ENCODE data around the gene PLA2G2A.
"Not testable (repeated sequence)": the region's sequence is repeated elsewhere in the genome, so short reads cannot be mapped to it uniquely, and the experiment has no call there.

Gene PLA2G2A

GRCh38 chr1:19973616-19974015 is 5.8 kb downstream of the PLA2G2A start:
- DNase-seq (ENCODE audit: low read depth): no peak

GRCh38 chr1:19971664-19972063 is 7.8 kb downstream of the PLA2G2A start:
- DNase-seq (ENCODE audit: low read depth): no peak

- no peak for DNase-seq (ENCODE audit: low read depth)
Observed at GRCh38 chr1:19969898-19970660, 9.3 kb downstream of the PLA2G2A start.

GRCh38 chr1:19967808-19968207 is 11.6 kb downstream of the PLA2G2A start:
- DNase-seq (ENCODE audit: low read depth): no peak

DNA sequence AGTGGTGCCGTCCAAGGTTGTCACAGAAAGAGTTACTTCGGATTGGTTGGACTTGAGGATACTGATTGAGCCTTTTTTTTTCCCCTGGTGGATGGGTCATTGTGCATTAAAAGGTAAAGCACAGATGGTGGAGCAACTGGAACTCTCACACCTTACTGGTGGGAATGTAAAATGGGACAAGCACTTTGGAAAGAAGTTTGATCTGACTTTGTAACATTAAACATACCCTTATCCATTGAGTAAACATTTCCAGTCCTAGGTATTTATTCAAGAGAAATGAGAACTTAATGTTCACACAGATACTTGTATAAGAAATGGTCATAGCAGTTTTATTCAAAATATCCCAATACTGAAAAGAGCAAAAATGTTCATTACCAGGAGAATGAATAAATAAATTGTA is 14.9 kb downstream of the PLA2G2A start:
- no peak for DNase-seq (ENCODE audit: low read depth)

DNA sequence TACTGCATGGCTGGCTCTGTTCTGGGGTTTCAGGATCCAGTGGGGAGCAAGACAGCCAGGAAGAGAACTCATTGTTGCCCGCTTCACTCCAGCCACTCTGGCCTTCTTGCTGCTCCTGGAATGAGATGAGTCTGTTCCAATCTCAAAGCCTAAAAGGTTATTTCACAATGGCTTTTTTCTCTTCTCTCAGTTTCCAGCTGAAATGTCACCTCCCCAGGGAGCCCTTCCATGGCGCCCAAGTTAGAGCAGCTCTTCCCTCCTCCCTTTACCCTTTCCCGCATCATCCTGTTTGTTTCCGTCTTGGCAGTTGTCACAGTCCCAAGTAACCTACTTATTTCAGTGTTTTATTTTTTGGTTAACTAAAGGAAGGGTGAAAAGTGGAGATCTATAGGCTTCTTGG is 15.8 kb downstream of the PLA2G2A start:
- DNase-seq (ENCODE audit: low read depth): no peak

- no peak for DNase-seq (ENCODE audit: low read depth)
Observed at GRCh38 chr1:19960591-19960990, 18.8 kb downstream of the PLA2G2A start.

- no peak for DNase-seq (ENCODE audit: low read depth)
Observed at GRCh38 chr1:19957779-19958178, 21.6 kb downstream of the PLA2G2A start.

GRCh38 chr1:19955534-19956170 is 23.8 kb downstream of the PLA2G2A start:
- no peak for DNase-seq (ENCODE audit: low read depth)

DNA sequence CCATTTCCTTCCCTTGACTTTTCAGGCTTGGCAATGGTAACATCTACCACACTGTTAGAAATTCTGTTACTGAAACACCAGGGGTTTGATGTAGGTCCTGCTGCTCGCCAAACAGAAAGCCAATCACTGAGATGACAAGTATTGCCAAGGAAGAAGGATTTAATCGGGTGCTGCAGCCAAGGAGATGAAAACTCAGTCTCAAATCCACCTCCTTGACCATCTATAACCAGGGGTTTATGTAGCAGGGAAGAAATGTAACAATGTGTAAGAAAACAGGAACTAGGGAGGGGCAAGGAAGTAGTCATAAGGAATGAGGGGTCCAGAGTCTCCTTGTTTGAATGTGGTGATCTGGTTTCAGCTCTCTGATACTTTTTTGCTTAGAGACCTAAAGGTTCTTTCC is 25.4 kb downstream of the PLA2G2A start:
- DNase-seq (ENCODE audit: low read depth): no peak

GRCh38 chr1:19949016-19949415 is 30.4 kb downstream of the PLA2G2A start:
- DNase-seq (ENCODE audit: low read depth): no peak

DNA sequence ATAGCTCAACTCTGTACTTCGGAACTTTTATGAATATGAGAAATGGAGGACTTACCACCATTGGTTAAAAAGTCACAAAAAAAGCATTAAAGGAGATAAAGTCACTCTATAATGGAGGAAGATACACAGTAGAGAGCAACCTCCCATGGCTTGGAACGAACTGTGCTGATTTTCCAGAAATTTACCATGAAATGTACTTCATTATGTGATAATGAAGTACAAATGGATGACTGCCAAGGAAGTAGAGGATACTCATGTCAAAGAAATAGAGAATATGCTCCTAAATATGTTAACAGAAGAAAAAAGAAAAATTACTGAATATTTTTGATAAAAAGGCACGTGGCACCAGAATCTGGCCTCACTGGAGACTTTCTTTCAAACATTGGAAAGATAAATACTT is 32.4 kb downstream of the PLA2G2A start:
- no peak for DNase-seq (ENCODE audit: low read depth)

DNA sequence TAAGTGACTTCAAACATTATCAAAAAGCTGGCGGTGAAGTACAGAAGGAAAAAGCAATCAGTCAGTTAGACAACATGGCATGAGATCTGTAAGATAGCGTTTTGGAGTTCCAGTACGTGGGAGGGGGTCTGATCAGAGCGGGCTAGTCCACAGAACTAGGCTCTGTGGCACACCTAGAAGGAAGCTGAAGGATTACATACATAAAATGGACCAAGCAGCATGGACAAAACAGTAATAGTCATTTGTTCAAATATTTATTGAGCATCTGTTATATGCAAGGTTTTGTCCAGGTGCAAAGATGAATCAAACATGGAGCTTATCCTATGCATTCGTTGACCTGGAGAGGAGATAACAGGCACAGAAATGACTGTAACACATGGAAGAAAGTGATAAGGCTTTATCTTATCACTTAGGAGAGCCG is 33.1 kb downstream of the PLA2G2A start:
- DNase-seq (ENCODE audit: low read depth): no peak

DNA sequence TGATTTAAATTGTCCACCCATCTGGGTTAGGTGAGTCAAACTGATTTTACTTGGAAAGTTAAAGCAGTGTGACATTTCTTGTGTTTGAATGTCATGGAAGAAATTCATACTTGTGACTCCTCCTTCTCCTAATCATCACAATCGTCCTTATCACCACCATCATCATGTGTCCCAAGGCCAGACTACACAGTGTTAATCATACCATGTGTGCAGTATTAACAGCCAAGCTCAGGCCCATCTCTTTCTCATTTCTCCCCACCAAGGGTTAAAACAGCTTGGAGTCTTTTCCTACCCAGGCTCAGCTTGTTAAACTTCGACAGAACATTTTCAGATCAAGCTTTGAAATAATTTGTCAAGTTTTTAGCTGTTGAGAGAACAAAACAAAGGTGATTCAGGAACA is 33.5 kb downstream of the PLA2G2A start:
- no peak for DNase-seq (ENCODE audit: low read depth)

- DNase-seq (ENCODE audit: low read depth): no peak
Observed at GRCh38 chr1:19942657-19943056, 36.8 kb downstream of the PLA2G2A start.

DNA sequence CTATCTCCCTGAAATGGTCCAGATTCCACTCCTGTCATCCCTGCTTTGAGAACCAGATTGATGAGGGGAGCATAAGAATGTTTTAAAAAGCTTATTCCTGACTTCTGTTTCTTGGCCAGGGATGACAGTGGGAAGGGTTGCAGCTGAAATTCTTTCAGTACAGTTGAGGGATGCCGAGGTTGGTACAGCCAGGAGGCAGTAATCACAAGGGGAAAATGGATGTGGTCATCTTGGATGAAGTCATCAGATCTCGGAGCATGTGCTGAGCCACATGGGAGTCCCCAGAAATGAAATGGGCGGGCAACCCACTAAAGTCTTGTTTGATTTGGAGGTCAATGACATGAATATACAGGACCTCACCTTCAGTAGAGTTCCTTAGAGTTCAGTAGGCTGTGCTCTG is 37.3 kb downstream of the PLA2G2A start:
- DNase-seq (ENCODE audit: low read depth): no peak

DNA sequence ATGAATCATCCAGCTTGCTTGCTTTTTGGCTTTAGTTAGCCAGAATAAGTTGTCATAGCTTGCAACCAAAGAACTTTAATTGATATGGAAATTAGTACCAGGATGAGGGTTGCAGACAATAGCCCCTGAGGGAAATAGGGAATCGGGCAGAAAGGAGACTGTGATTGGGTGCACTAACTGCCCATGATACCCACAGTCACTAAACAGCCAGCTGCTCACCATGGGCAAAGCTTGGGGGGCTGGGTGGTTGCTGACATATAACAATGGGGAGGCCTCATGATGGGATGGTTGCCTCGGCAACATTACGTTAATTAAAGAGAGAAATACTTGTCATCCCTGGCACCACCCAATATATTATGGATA is 38.2 kb downstream of the PLA2G2A start:
- no peak for DNase-seq (ENCODE audit: low read depth)

GRCh38 chr1:19940486-19941205 is 38.8 kb downstream of the PLA2G2A start:
- no peak for DNase-seq (ENCODE audit: low read depth)

DNA sequence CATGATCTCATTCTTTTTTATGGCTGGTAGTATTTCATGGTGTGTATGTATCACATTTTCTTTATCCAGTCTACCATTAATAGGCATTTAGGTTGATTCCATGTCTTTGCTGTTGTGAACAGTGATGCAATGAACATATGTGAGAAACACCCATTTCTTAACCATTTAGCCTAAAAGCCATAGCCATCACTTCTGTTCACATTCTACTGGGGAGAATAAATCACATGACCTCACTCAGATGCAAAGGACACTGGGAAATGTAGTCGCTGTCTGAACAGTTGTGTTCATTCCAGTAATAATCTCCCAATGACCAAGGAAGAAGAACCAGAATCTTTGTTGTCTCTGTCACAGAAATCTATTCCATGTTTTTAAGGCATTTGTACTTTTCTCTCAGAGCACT is 40.9 kb downstream of the PLA2G2A start:
- DNase-seq (ENCODE audit: low read depth): no peak

DNA sequence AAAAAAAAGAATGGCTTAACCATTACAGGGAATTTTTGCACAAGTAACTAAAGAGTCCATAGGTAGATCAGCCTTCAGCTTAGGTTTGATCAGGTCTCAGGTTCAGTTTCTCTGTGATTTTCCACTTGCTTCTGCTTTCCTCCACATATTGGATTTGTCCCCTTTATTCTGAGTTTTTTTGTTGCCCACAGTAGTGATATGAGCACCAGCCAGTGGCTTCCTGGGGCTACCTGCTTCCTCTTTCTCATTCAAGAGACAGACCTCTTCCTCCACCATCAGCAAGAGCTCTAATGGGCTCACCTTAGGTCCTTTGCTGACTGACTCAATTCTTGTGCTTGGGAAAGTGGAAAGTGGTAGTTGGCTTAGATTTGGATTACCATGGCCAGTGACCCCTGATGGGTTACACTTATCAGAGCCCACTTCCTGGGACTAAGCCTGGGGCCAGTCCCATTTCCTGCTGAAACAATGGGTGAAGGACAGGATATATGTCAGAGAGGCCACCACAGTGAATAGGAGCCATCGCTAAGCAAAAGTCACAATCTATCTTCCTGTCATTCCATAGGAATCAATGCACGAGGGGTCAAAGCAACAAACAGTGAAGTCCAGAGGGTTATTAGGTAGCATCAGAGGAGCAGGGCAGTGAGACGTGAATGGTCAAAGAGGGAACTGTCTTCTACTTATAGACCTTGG is 43.2 kb downstream of the PLA2G2A start:
- no peak for DNase-seq (ENCODE audit: low read depth)

DNA sequence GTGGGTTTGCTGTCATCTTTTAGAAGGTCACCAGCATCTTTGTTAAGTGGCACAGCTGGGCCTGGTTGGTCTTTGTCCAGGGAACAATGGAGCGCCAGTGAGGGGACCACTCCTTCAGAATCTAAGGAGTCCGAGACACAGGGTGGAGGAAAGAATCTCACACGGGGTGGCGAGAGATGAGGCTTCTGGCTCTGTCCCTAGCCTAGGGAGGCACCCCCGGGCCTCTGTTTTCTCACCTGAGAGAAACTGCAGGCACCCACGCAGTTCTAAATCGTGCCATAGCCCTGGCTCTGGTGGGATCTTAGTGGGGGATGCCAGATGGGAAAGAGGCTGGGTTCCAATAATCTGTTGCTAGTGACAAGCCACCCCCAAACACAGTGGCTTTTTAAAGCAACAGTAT is 45.1 kb downstream of the PLA2G2A start:
- no peak for DNase-seq (ENCODE audit: low read depth)

DNA sequence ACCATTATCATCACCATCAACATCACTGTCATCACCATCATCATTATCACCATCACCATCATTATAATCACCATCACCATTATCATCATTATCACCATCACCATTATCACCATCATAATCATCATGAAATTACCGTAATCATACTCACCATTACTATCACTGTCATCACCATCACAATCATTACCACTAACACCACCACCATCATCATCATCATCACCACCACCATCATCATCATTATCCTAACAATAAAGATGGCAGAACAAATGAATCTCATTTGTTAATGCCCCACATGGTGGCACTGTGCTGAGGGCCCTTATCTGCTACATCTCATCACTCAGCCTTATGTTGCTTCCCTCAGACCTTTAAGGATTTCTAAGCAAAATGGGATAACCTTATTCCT is 46.6 kb downstream of the PLA2G2A start:
- no peak for DNase-seq (ENCODE audit: low read depth)

- not testable (repeated sequence) for DNase-seq (ENCODE audit: low read depth)
Observed at GRCh38 chr1:19927130-19927421, 52.3 kb downstream of the PLA2G2A start.

Measured in activated T-helper 1 cell treated with Interleukin-2 at 50 U/mL for 16 hours (primary cell).